Measurements from ENCODE around the gene FGR.

Gene FGR

GRCh38 chr1:27596986-27597385, 38.0 kb downstream of the FGR start:
- Mint-ChIP-seq H3K4me1 (ENCODE audit: low read depth) (no peaks in the 10 kb centered on the region), H3K27ac (no peak overlapping the region), H3K9me3 (no peaks in the 10 kb centered on the region), H3K36me3 (ENCODE audit: low read depth) (no peaks in the 10 kb centered on the region), H3K27me3 (no peaks in the 10 kb centered on the region), H3K4me3 (no peak overlapping the region)

GRCh38 chr1:27596261-27596660, 38.7 kb downstream of the FGR start:
- Mint-ChIP-seq H3K4me1 (ENCODE audit: low read depth) (no peaks in the 10 kb centered on the region), H3K36me3 (ENCODE audit: low read depth) (no peaks in the 10 kb centered on the region), H3K9me3 (no peaks in the 10 kb centered on the region), H3K4me3 (no peak overlapping the region), H3K27ac (no peak overlapping the region), H3K27me3 (no peaks in the 10 kb centered on the region)

GRCh38 chr1:27595597-27595996, 39.4 kb downstream of the FGR start:
- Mint-ChIP-seq H3K4me1 (ENCODE audit: low read depth) (no peaks in the 10 kb centered on the region), H3K4me3 (no peak overlapping the region), H3K36me3 (ENCODE audit: low read depth) (no peaks in the 10 kb centered on the region), H3K27ac (no peak overlapping the region), H3K27me3 (no peaks in the 10 kb centered on the region), H3K9me3 (no peaks in the 10 kb centered on the region)

GRCh38 chr1:27594564-27595510, 40.1 kb downstream of the FGR start:
- no peaks in the 10 kb centered on the region for H3K36me3 Mint-ChIP-seq (ENCODE audit: low read depth)
- H3K4me1 Mint-ChIP-seq (ENCODE audit: low read depth): no peaks in the 10 kb centered on the region
- no peaks in the 10 kb centered on the region for H3K9me3 Mint-ChIP-seq
- H3K27me3 Mint-ChIP-seq: no peaks in the 10 kb centered on the region
- no peak overlapping the region for H3K4me3 Mint-ChIP-seq
- no peak overlapping the region for H3K27ac Mint-ChIP-seq

GRCh38 chr1:27593678-27594563, 41.1 kb downstream of the FGR start:
- Mint-ChIP-seq H3K27me3 (no peaks in the 10 kb centered on the region), H3K4me3 (no peak overlapping the region), H3K27ac (no peak overlapping the region), H3K9me3 (no peaks in the 10 kb centered on the region), H3K4me1 (ENCODE audit: low read depth) (no peaks in the 10 kb centered on the region), H3K36me3 (ENCODE audit: low read depth) (no peaks in the 10 kb centered on the region)

- H3K36me3 Mint-ChIP-seq (ENCODE audit: low read depth): no peaks in the 10 kb centered on the region
- no peaks in the 10 kb centered on the region for H3K27me3 Mint-ChIP-seq
- no peaks in the 10 kb centered on the region for H3K9me3 Mint-ChIP-seq
- H3K4me3 Mint-ChIP-seq: no peak overlapping the region
- no peaks in the 10 kb centered on the region for H3K4me1 Mint-ChIP-seq (ENCODE audit: low read depth)
- no peak overlapping the region for H3K27ac Mint-ChIP-seq
Measured at GRCh38 chr1:27592931-27593677, 41.9 kb downstream of the FGR start.

GRCh38 chr1:27592232-27592930, 42.6 kb downstream of the FGR start:
- Mint-ChIP-seq H3K36me3 (ENCODE audit: low read depth) (no peaks in the 10 kb centered on the region), H3K27ac (no peak overlapping the region), H3K4me3 (no peak overlapping the region), H3K9me3 (no peaks in the 10 kb centered on the region), H3K27me3 (no peaks in the 10 kb centered on the region), H3K4me1 (ENCODE audit: low read depth) (no peaks in the 10 kb centered on the region)

- Mint-ChIP-seq H3K4me3 (no peak overlapping the region), H3K9me3 (no peaks in the 10 kb centered on the region), H3K36me3 (ENCODE audit: low read depth) (no peaks in the 10 kb centered on the region), H3K27me3 (no peaks in the 10 kb centered on the region), H3K4me1 (ENCODE audit: low read depth) (no peaks in the 10 kb centered on the region), H3K27ac (no peak overlapping the region)
Measured at GRCh38 chr1:27591622-27592021, 43.4 kb downstream of the FGR start.

GRCh38 chr1:27590917-27591508, 44.0 kb downstream of the FGR start:
- Mint-ChIP-seq H3K4me1 (ENCODE audit: low read depth) (no peaks in the 10 kb centered on the region), H3K36me3 (ENCODE audit: low read depth) (no peaks in the 10 kb centered on the region), H3K9me3 (no peaks in the 10 kb centered on the region), H3K27ac (no peak overlapping the region), H3K27me3 (no peaks in the 10 kb centered on the region), H3K4me3 (no peak overlapping the region)

- no peaks in the 10 kb centered on the region for H3K9me3 Mint-ChIP-seq
- H3K4me1 Mint-ChIP-seq (ENCODE audit: low read depth): no peaks in the 10 kb centered on the region
- no peak overlapping the region for H3K27ac Mint-ChIP-seq
- no peaks in the 10 kb centered on the region for H3K36me3 Mint-ChIP-seq (ENCODE audit: low read depth)
- no peaks in the 10 kb centered on the region for H3K27me3 Mint-ChIP-seq
- no peak overlapping the region for H3K4me3 Mint-ChIP-seq
Measured at GRCh38 chr1:27589841-27590426, 45.1 kb downstream of the FGR start.

GRCh38 chr1:27589441-27589840, 45.5 kb downstream of the FGR start:
- Mint-ChIP-seq H3K4me1 (ENCODE audit: low read depth) (no peaks in the 10 kb centered on the region), H3K27me3 (no peaks in the 10 kb centered on the region), H3K36me3 (ENCODE audit: low read depth) (no peaks in the 10 kb centered on the region), H3K9me3 (no peaks in the 10 kb centered on the region), H3K27ac (no peak overlapping the region), H3K4me3 (no peak overlapping the region)

- Mint-ChIP-seq H3K27ac (no peak overlapping the region), H3K36me3 (ENCODE audit: low read depth) (no peaks in the 10 kb centered on the region), H3K9me3 (no peaks in the 10 kb centered on the region), H3K4me1 (ENCODE audit: low read depth) (no peaks in the 10 kb centered on the region), H3K4me3 (no peak overlapping the region), H3K27me3 (no peaks in the 10 kb centered on the region)
Measured at GRCh38 chr1:27588256-27589232, 46.4 kb downstream of the FGR start.

GRCh38 chr1:27585684-27586083, 49.3 kb downstream of the FGR start:
- Mint-ChIP-seq H3K4me1 (ENCODE audit: low read depth) (no peaks in the 10 kb centered on the region), H3K27ac (no peak overlapping the region), H3K9me3 (no peaks in the 10 kb centered on the region), H3K36me3 (ENCODE audit: low read depth) (no peaks in the 10 kb centered on the region), H3K27me3 (no peaks in the 10 kb centered on the region), H3K4me3 (no peak overlapping the region)

Measured in stimulated activated naive CD8-positive, alpha-beta T cell treated with anti-CD3 and anti-CD28 coated beads, Interleukin-15, Interleukin-2, amounts not matched to agents 100 ng/mL and 50 ng/mL, for 24 hours (primary cell).